WTC11 (cell line): ENCODE data around the gene NEK6. TPM values are rescaled to one million over a fixed set of nuclear protein-coding genes. Genes with fewer than 3 reads are reported as not detected.

Experiments
- ATAC-seq: fragments of 200-7000 bp; cut with Tn5 transposase; 2 replicates; pipeline ENCODE4 v1.10.0; 2021; ENCODE audit warnings: mild to moderate bottlenecking, moderate library complexity
- CTCF ChIA-PET: fragments of 300-600 bp; sonication (Branson Sonifier 250); formaldehyde crosslinking; loops from one replicate; lab custom pipeline; 2021; ENCODE audit warnings: antibody characterized with exemption; lab: Charles Lee
- POLR2A ChIA-PET: fragments of 350-600 bp; sonication (Branson Sonifier 250); formaldehyde crosslinking; loops from one replicate; lab custom pipeline; 2021; ENCODE audit warnings: antibody characterized with exemption; lab: Charles Lee
- DNase-seq: peaks from one replicate; pipeline ENCODE4 v3.0.0; 2021; ENCODE audit warnings: low spot score
- H3K27ac Mint-ChIP-seq: 2 replicates; pipeline ENCODE4 v1.8.0; 2021; ENCODE audit warnings: mixed read lengths
- H3K27me3 Mint-ChIP-seq: 2 replicates; pipeline ENCODE4 v1.8.0; 2021; ENCODE audit warnings: low read depth, mild to moderate bottlenecking, moderate library complexity, mixed read lengths
- H3K36me3 Mint-ChIP-seq: 2 replicates; pipeline ENCODE4 v1.8.0; 2021; ENCODE audit warnings: mixed read lengths
- H3K4me1 Mint-ChIP-seq: 2 replicates; pipeline ENCODE4 v1.8.0; 2022; ENCODE audit warnings: mixed read lengths
- H3K4me3 Mint-ChIP-seq: 2 replicates; pipeline ENCODE4 v1.8.0; 2021; ENCODE audit warnings: mild to moderate bottlenecking, moderate library complexity, mixed read lengths
- H3K9me3 Mint-ChIP-seq: 2 replicates; pipeline ENCODE4 v1.8.0; 2021; ENCODE audit warnings: mixed read lengths
- CDX4 ChIP-seq: fragments of 250-450 bp; sonication (Bioruptor Pico); IDR thresholded peaks from 2 replicates; pipeline ENCODE4 v1.9.0; 2021; ENCODE audit warnings: moderate library complexity, mild to moderate bottlenecking, inconsistent platforms, borderline replicate concordance
- CREB1 ChIP-seq: sonication (generic); formaldehyde crosslinking; IDR thresholded peaks from 2 replicates; pipeline ENCODE4 v1.8.0; 2023; ENCODE audit warnings: mild to moderate bottlenecking, missing genetic modification reagents
- GRHL2 ChIP-seq: fragments of 250-450 bp; sonication (Bioruptor Pico); IDR thresholded peaks from 2 replicates; pipeline ENCODE4 v1.8.0; 2022; ENCODE audit warnings: mild to moderate bottlenecking, moderate library complexity; ENCODE audit not compliant: insufficient replicate concordance, severe bottlenecking
- IRF1 ChIP-seq: sonication (generic); formaldehyde crosslinking; IDR thresholded peaks from 2 replicates; pipeline ENCODE4 v1.8.0; 2023; ENCODE audit warnings: missing genetic modification reagents
- MAX ChIP-seq: sonication (generic); formaldehyde crosslinking; IDR thresholded peaks from 2 replicates; pipeline ENCODE4 v1.8.0; 2022; ENCODE audit warnings: mild to moderate bottlenecking, missing genetic modification reagents
- MYBL2 ChIP-seq: sonication (generic); formaldehyde crosslinking; IDR thresholded peaks from 2 replicates; pipeline ENCODE4 v1.8.1; 2023; ENCODE audit warnings: mild to moderate bottlenecking, moderate library complexity, missing genetic modification reagents
- NFATC4 ChIP-seq: fragments of 250-450 bp; sonication (Bioruptor Pico); IDR thresholded peaks from 2 replicates; pipeline ENCODE4 v1.9.0; 2021; ENCODE audit warnings: mild to moderate bottlenecking
- RELA ChIP-seq: sonication (generic); formaldehyde crosslinking; IDR thresholded peaks from 2 replicates; pipeline ENCODE4 v1.8.1; 2022; ENCODE audit warnings: missing genetic modification reagents, mild to moderate bottlenecking, borderline replicate concordance
- SMAD3 ChIP-seq: sonication (generic); formaldehyde crosslinking; IDR thresholded peaks from 2 replicates; pipeline ENCODE4 v1.8.0; 2022; ENCODE audit warnings: missing genetic modification reagents, mild to moderate bottlenecking, borderline replicate concordance
- USF1 ChIP-seq: sonication (generic); formaldehyde crosslinking; IDR thresholded peaks from 2 replicates; pipeline ENCODE4 v1.8.0; 2022; ENCODE audit warnings: mild to moderate bottlenecking, missing genetic modification reagents
- ZNF317 ChIP-seq: sonication (generic); formaldehyde crosslinking; IDR thresholded peaks from 2 replicates; pipeline ENCODE4 v1.8.1; 2023; ENCODE audit warnings: low read depth, mild to moderate bottlenecking, moderate library complexity, missing genetic modification reagents, borderline replicate concordance
- ZNF396 ChIP-seq: fragments of 250-450 bp; sonication (Bioruptor Pico); IDR thresholded peaks from 2 replicates; pipeline ENCODE4 v1.8.0; 2021; ENCODE audit warnings: mild to moderate bottlenecking, moderate library complexity, borderline replicate concordance
- ZNF671 ChIP-seq: fragments of 250-450 bp; sonication (Bioruptor Pico); IDR thresholded peaks from 2 replicates; pipeline ENCODE4 v1.8.0; 2021; ENCODE audit warnings: mild to moderate bottlenecking
- ZSCAN18 ChIP-seq: fragments of 250-450 bp; sonication (Bioruptor Pico); IDR thresholded peaks from 2 replicates; pipeline ENCODE4 v2.1.2; 2022; ENCODE audit warnings: mild to moderate bottlenecking, moderate library complexity
- total RNA-seq: library from RNA; stranded (reverse); gene quantifications from 3 replicates; pipeline ENCODE4 v1.2.3, GENCODE V29; 2021
- TF ChIP-seq, protein P1 (sequence below): fragments of 200-600 bp; IDR thresholded peaks from 2 replicates; pipeline ENCODE4 v1.8.0; 2022; ENCODE audit warnings: antibody characterized with exemption
- TF ChIP-seq, protein P2 (sequence below): sonication (generic); formaldehyde crosslinking; conservative IDR thresholded peaks from 2 replicates; pipeline ENCODE4 v1.8.1; 2023; ENCODE audit warnings: mild to moderate bottlenecking, low read depth, missing genetic modification reagents, moderate library complexity
- TF ChIP-seq, protein P3 (sequence below): sonication (generic); formaldehyde crosslinking; IDR thresholded peaks from 2 replicates; pipeline ENCODE4 v1.8.1; 2022; ENCODE audit warnings: low read depth, missing genetic modification reagents, borderline replicate concordance

Gene NEK6
- total RNA-seq, 1 experiment from 2014 or later, result 23.0 TPM

GRCh38 chr9:124398191-124398935 is 140.6 kb downstream of the NEK6 start:
- CTCF ChIA-PET, result interaction anchor here (0.5 to 2.9 kb wide), 7 partner anchors 8 to 138 kb away, joined by 3 to 14 read pairs (median 5); no protein-coding TSS in a partner anchor
- POLR2A ChIA-PET, result interaction anchor here (0.7 kb wide), 1 partner anchor 741 kb away, joined by 4 read pairs; no protein-coding TSS in a partner anchor
- DNase-seq, result no peak
- ATAC-seq, result no peak
- no peak overlapping the region for H3K27ac Mint-ChIP-seq
- TF ChIP-seq MAX (no peak), CREB1 (CRISPR knock-in tag) (no peak), ZSCAN18 (CRISPR knock-in tag) (no peak), ZNF671 (no peak)
- TF ChIP-seq, all 79 proteins: peak for 0
- Mint-ChIP-seq H3K9me3 (no peaks in the 10 kb centered on the region), H3K27me3 (no peaks in the 10 kb centered on the region), H3K4me1 (peaks cover 32% of the 10 kb centered on the region), H3K36me3 (peaks cover 9% of the 10 kb centered on the region), H3K4me3 (no peak overlapping the region)

GRCh38 chr9:124399323-124399967 is 141.7 kb downstream of the NEK6 start:
- peak overlapping the region; percentile 90 for H3K27ac Mint-ChIP-seq
- H3K36me3 Mint-ChIP-seq, result peaks cover 15% of the 10 kb centered on the region
- TF ChIP-seq, protein P1, sequence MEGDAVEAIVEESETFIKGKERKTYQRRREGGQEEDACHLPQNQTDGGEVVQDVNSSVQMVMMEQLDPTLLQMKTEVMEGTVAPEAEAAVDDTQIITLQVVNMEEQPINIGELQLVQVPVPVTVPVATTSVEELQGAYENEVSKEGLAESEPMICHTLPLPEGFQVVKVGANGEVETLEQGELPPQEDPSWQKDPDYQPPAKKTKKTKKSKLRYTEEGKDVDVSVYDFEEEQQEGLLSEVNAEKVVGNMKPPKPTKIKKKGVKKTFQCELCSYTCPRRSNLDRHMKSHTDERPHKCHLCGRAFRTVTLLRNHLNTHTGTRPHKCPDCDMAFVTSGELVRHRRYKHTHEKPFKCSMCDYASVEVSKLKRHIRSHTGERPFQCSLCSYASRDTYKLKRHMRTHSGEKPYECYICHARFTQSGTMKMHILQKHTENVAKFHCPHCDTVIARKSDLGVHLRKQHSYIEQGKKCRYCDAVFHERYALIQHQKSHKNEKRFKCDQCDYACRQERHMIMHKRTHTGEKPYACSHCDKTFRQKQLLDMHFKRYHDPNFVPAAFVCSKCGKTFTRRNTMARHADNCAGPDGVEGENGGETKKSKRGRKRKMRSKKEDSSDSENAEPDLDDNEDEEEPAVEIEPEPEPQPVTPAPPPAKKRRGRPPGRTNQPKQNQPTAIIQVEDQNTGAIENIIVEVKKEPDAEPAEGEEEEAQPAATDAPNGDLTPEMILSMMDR, result no peak
- TF ChIP-seq SMAD3 (CRISPR knock-in tag) (no peak), ZNF317 (no peak), MYBL2 (no peak), CDX4 (CRISPR knock-in tag) (no peak), CREB1 (CRISPR knock-in tag) (no peak), IRF1 (CRISPR knock-in tag) (no peak), NFATC4 (CRISPR knock-in tag) (no peak), USF1 (no peak), ZSCAN18 (CRISPR knock-in tag) (no peak), RELA (no peak), ZNF396 (CRISPR knock-in tag) (no peak), GRHL2 (no peak)
- TF ChIP-seq, protein P2, sequence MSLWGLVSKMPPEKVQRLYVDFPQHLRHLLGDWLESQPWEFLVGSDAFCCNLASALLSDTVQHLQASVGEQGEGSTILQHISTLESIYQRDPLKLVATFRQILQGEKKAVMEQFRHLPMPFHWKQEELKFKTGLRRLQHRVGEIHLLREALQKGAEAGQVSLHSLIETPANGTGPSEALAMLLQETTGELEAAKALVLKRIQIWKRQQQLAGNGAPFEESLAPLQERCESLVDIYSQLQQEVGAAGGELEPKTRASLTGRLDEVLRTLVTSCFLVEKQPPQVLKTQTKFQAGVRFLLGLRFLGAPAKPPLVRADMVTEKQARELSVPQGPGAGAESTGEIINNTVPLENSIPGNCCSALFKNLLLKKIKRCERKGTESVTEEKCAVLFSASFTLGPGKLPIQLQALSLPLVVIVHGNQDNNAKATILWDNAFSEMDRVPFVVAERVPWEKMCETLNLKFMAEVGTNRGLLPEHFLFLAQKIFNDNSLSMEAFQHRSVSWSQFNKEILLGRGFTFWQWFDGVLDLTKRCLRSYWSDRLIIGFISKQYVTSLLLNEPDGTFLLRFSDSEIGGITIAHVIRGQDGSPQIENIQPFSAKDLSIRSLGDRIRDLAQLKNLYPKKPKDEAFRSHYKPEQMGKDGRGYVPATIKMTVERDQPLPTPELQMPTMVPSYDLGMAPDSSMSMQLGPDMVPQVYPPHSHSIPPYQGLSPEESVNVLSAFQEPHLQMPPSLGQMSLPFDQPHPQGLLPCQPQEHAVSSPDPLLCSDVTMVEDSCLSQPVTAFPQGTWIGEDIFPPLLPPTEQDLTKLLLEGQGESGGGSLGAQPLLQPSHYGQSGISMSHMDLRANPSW (CRISPR knock-in tag), result no peak
- TF ChIP-seq, protein P3, sequence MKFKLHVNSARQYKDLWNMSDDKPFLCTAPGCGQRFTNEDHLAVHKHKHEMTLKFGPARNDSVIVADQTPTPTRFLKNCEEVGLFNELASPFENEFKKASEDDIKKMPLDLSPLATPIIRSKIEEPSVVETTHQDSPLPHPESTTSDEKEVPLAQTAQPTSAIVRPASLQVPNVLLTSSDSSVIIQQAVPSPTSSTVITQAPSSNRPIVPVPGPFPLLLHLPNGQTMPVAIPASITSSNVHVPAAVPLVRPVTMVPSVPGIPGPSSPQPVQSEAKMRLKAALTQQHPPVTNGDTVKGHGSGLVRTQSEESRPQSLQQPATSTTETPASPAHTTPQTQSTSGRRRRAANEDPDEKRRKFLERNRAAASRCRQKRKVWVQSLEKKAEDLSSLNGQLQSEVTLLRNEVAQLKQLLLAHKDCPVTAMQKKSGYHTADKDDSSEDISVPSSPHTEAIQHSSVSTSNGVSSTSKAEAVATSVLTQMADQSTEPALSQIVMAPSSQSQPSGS (CRISPR knock-in tag), result no peak
- POLR2A ChIA-PET, result no interaction called here
- ATAC-seq (peak; percentile 83), DNase-seq (no peak)
- CTCF ChIA-PET, result interaction anchor here (1.1 to 3.5 kb wide), 9 partner anchors 9 to 87 kb away, joined by 3 to 17 read pairs (median 5); no protein-coding TSS in a partner anchor
- peaks cover 27% of the 10 kb centered on the region for H3K4me1 Mint-ChIP-seq
- no peaks in the 10 kb centered on the region for H3K9me3 Mint-ChIP-seq
- H3K27me3 Mint-ChIP-seq, result no peaks in the 10 kb centered on the region
- no peak overlapping the region for H3K4me3 Mint-ChIP-seq
